ENCODE measurements around the gene COX6B1.

GRCh38 chr19:35619290-35619923 lies 28.7 kb upstream of the COX6B1 start:
- TF ChIP-seq POLR2A (IDR thresholded peaks at IDR 0.05; ENCODE audit: low read depth, low read length) (no peak), POLR2AphosphoS5 (IDR thresholded peaks at IDR 0.05; ENCODE audit: low read depth, low read length) (no peak), TAF1 (IDR thresholded peaks at IDR 0.05; ENCODE audit: low read depth, low read length) (no peak), SPI1 (IDR thresholded peaks at IDR 0.05; ENCODE audit: low read depth, low read length) (no peak), PAX5 (IDR thresholded peaks at IDR 0.05; ENCODE audit: insufficient read depth, low read length, severe bottlenecking) (no peak)
